HFF-Myc (cell line): Measurements from ENCODE around the gene MEGF11.

Experiments used
- DNase-seq: peaks from one replicate; pipeline ENCODE4 v3.0.0-alpha.2; 2011; ENCODE audit warnings: low read depth; ENCODE audit errors: extremely low read depth
- H3K4me3 ChIP-seq: replicated peaks from 2 replicates; pipeline ENCODE4 v1.5.1; 2011; ENCODE audit warnings: low read depth, mild to moderate bottlenecking, control low read depth, low read length
- CTCF ChIP-seq: IDR thresholded peaks from 2 replicates; pipeline ENCODE4 v1.5.1; 2012; ENCODE audit warnings: mild to moderate bottlenecking, low read depth, low read length, control low read depth; ENCODE audit errors: missing control alignments

Gene MEGF11

GRCh38 chr15:66099950-66100671 is 153.4 kb downstream of the MEGF11 start:
- no peak for DNase-seq
- no peak for TF ChIP-seq CTCF
- no peak overlapping the region for H3K4me3 ChIP-seq

GRCh38 chr15:66098022-66098363 is 155.6 kb downstream of the MEGF11 start:
- no peak for DNase-seq
- TF ChIP-seq CTCF = no peak

GRCh38 chr15:66097151-66098021 is 156.2 kb downstream of the MEGF11 start:
- DNase-seq = no peak
- TF ChIP-seq CTCF = no peak
- H3K4me3 ChIP-seq = no peak overlapping the region

More at GRCh38 chr15:66098022-66098363, 155.6 kb downstream of the MEGF11 start:
- no peak overlapping the region for H3K4me3 ChIP-seq

GRCh38 chr15:66096688-66097058 is 156.9 kb downstream of the MEGF11 start:
- DNase-seq = no peak
- H3K4me3 ChIP-seq = no peak overlapping the region
- TF ChIP-seq CTCF = no peak

- no peak for DNase-seq
- H3K4me3 ChIP-seq = no peak overlapping the region
- TF ChIP-seq CTCF = no peak
Measured at GRCh38 chr15:66095871-66096687, 157.5 kb downstream of the MEGF11 start.

- H3K4me3 ChIP-seq = no peak overlapping the region
- no peak for TF ChIP-seq CTCF
- no peak for DNase-seq
Measured at GRCh38 chr15:66094331-66094730, 159.2 kb downstream of the MEGF11 start.
